GM18873 (cell line): ENCODE results near the gene SUCLG1.
"Not testable (repeated sequence)": the region's sequence is repeated elsewhere in the genome, so short reads cannot be mapped to it uniquely, and the experiment has no call there.

Experiments used
- ATAC-seq: cut with Tn5 transposase; IDR thresholded peaks from one replicate; pipeline ENCODE4 v1.9.1; 2021; ENCODE audit warnings: mild to moderate bottlenecking, moderate library complexity, moderate number of reproducible peaks; ENCODE audit not compliant: unreplicated experiment, low FRiP score

SUCLG1 gene

DNA sequence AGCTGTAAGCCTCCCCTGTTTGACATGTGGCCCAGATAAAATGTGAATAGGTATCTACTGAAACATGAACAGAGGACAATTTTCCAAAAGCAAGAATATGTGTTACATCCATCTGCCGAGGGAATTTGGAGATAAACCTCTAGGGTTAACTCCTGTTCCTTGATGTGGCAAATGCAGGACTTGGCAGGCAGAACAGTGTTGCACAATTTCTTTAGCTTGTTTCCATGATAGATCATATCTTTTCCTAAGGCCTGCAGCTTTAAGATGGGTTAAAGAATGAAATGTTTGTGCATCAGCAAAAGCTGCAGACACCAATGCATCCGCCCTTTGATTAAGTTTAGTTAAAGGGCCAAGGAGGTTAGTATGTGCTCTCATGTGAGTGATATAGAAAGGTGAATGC, 13.3 kb upstream of the SUCLG1 start:
- not testable (repeated sequence) for ATAC-seq

DNA sequence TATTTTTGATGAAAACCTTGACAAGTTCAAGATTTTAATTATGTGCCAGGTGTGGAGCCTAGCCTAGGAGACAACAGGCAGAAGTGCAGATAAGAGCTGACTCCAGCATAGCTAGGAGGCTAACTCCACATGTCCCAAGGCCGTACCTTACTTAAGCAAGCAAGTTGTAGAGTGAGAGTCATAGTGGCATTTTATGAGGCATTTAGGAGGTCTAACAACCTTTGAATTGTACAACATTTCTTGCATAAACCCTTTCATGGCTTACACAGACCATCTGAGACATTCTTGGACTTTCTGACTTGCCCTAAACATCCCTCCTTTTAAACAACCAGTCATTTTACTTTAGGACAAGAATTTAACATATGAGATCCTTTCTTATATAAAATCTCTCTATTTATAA, 8.3 kb upstream of the SUCLG1 start:
- no peak for ATAC-seq

DNA sequence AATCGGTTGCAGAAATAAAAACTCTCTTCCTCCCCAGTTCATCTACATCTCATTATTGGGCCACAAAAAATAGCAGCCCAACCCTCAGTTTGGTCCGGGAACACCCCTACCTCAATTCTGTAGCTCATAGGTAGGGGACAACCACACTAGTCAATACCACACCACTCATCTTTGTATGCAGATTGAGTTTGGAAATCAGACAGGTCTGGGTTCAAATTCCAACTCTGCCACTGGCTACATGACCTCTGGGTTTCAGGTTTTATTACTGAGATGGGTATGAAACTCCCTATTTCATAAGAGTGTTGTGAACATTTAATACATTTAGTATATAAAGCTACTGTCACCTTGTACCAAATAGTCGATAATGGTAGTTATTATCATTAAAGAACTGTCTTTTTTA, 2.2 kb upstream of the SUCLG1 start:
- ATAC-seq, result no peak

DNA sequence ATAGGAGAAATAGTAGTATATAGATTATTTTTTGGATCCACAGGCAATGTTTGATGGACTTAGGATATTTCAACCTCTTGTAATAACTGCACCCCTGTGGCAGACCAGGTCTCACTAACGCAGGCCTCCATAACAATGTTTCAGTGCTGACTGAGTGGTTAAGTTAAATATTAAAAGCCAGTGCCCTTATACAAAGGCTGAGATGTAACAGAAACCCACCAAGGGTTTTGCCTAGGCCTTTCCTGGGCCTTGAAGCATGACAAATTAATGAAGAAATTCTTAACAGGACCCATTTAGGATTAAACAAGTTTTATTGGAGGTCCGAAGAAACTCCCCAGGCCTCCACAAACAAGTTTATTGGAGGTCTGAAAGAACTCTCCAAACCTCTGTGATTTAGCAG, 1.6 kb upstream of the SUCLG1 start:
- no peak for ATAC-seq

DNA sequence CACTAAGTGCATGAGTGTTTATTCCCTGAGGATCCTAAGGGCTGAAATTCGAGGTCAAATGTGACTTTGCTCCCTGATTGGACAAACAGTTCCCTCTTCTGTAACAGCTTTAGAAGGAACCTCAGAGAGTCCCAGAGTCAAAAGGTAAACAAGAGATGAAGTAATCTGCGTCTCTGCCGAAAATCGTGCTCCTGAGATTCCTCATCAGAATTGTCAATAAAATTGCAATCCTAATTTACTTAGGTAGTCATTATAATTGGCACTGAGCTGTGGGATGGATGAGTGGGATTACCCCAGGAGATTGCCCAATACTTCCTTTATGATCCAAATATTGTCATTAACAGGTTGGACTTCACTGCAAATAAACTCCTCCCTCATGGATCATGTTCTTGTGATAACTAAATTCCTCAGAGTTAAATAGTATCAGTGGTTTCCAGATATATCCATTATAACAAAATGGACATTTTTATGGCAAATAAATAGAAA, 907 bp upstream of the SUCLG1 start:
- ATAC-seq, result no peak

DNA sequence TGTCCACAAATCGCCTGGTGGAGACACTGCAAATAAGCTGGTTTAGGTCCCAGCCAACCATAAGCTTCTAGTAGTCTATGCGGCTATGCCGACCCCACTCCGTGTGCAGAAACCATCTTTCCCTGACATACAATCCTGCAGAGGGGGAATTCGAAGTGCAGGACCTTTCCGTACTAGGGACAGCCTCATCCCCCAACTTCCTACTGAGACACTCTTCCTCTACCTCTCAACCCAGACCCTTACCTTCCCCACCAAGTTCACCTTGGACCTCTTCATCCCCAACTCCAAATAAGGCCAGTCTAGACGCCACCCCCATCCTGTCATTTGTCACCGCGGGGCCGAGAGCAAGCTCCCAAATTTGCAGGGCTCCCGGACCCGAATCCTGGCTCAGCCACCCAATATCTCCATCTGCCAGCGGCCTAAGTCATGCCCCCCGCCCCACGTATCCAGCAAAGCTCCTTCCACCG, 496 bp downstream of the SUCLG1 start:
- peak; percentile 8 for ATAC-seq

DNA sequence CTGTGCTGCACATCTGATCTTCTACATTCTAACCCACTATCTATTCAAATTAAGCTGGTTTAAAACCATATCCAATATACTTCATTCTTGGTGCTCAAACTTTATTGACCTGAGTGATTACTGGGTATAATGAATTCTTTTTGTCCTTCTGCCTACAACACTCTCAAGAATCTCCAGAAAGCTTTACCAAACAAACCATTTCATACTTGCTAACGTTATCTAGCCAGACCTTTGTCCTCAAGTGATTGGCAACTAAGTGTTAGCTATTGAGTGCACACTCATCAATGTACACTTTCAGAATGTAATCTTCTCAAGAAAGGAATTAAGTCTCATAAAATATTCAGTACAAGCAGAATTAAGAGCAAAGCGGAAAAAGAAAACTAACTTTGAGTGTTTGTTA, 1.4 kb downstream of the SUCLG1 start:
- no peak for ATAC-seq

DNA sequence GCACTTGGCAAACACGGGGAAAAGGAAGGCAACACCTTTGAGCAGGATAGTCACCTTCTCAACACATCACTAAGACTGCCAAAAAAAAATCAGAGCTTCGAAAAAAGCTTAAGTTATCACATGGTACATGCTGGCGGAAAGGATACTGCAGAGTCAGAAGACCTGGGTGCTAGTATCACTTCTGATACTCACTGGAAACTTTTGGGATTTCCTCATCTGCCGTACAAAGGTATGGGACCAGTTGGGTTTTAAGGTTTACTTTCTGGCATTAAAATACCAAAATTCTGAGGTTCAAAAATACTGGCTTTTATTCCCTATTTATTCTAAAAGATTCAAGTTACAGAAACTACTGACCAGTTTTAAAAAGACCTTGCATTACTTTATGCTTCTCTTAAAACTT, 2.9 kb downstream of the SUCLG1 start:
- no peak for ATAC-seq

DNA sequence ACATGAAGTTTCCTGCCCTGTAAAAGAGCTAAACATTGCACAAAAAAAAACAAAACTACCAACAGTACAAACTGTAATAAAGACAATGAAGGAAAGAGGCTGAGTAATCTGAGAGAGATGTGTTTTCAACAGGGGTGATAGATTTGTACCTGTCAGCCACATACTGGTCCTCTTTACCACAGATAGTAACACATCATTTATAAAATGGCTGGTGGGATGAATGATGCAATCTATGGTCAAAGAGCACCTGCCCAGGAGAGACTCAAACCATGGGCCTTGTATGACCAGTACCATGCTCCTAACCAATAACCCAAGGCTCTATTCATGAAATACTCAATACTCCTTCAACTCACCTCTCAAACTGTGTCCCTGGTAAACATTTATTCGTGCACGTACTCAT, 4.5 kb downstream of the SUCLG1 start:
- ATAC-seq, result no peak

DNA sequence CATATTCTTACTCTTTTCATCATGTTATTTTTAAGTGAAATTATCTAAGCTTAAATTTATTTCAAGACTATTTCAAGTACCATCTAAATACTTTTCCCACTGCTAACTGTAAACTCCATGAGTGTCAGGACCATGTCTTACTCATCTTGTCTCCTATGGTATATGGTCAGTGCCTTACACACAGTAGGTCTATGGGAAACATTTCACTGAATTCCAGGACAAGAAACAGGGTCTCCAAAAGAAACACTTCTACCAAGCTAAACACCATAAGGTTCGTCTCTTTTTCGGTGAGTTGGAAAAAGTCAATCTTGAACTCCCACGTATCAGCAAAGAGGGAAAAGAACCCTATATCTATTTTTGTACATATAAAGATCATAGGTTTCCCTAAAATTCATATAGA, 6.5 kb downstream of the SUCLG1 start:
- no peak for ATAC-seq

DNA sequence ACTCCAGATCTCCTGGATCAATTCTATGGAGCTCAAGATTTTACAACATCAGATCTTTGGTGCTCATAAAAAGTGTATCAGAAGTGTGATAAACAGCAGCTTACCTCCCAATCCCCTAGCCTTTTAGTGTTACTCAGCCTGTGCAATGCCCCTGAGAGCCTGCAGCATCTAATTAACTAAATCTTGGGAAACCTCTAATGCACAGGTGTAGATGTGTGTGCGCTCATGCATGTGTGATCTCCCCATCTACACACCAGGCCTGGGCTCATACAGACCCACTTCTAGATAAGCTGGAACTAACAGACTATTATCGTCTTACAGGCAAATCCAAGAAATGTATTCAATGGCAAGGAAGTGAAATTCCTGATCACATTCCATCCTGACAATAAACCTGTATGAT, 7.5 kb downstream of the SUCLG1 start:
- no peak for ATAC-seq

DNA sequence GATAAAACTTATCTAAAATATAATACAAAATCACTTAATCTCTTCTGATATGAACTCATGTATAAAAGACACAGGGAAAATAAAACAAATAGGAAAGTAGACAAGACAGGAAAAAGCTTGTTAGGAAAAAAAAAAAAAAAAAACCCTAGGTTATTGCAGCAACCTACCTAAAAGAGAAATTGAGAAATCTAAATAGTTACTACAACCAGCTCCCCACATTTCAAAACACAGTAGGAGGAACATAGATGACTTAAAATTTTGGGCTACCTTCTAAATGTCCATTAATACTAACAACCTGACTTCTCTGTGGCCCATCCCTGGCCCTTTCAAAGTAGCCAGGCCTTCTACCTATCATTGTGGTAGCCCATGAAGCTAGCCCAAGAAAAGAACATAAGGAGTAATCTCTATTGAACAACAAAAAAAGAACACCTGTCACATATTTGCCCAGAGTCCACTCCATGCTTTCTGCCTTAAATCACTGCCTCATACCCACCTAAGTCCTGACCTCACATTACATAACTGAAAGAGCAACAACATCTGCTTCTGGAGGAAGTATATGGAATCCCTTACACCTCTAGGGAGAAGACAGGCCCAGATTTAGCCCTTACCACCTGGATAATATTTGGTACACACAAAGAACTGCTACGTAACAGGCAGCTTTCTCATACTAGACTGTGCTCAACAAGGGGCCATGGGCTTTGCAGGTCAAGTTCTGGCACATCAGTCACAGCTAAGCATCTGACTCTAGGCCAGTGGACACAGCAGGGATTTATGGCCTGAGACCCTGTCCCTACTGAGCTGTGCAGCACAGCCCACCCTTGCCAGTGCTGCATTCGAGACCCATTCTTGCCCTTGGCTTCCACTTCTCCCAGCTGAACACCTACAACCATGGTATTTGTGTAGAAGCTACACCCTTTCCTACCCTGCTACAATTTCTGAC, 8.5 kb downstream of the SUCLG1 start:
- no peak for ATAC-seq

DNA sequence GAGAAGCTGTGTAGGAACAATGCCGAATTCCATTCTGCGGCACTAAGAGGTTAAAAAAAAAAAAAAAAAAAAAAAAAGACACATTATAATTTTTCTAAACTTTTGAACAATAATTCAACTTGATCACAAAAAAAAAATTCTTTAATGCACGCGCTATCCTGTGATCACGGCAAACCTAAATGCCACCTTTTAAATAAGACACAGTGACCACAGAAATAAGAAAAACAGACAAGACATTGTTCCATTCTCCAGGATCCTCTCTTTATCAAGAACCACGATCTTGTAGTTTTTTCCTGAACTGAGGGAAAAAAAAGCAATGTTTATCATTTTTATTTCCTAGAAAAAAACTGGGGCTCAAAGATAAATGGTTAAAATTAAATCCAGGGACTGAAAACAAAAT, 9.4 kb downstream of the SUCLG1 start:
- ATAC-seq, result no peak

DNA sequence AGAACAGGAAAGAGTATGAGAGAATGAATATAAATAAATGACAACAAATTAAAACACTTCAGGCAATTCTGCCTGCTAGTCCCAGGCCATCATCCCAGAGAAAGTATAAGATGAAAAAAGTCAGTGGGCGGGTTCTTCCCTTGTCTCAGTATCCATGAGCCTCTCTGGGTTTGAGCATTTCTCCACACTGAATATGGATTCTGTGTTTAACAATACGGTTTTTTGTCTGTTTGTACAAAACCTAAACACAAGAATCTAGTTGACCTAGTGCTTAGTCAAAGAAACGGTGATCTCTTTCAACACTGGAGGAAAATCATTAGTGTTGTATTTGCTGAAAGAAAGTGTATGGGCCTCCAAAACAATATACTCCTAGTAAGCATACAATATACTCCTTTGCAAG, 10.0 kb downstream of the SUCLG1 start:
- ATAC-seq, result no peak

DNA sequence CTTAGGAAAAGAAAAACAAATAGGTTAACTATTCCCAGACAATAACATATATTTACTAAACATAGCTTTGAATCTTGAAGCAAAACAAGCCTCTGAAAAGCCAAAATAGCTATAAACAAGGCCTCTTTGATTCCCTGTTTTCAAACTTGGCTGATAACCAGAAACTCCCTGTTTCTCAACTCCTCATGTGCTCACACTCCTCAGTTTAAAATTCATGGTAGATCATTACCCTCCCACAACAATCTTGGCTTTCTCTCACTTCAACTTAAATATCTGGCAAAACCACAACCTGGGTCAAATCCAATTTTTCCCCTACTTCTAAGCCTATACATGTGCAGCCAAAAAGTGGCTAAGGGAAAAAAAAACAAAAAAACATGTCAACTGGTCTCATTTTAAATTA, 15.6 kb downstream of the SUCLG1 start:
- ATAC-seq, result no peak

DNA sequence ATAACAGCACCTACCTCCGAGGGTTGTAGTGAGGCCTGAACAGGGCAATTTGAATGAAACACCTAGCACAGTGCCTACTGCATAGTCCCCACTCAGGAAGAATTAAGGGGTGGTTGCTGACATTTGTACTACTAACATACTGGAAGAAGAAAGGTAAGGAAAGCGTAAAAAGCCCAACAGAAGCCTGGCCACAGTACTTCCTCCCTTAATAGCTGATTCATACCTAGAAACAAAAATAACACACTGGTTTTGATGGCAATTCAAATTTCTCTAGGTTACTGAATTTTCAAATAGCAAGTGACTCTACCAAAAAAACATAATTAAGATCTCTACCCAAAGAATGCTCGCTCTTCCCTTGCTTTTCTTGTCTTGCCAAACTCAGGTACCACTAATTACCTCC, 16.2 kb downstream of the SUCLG1 start:
- no peak for ATAC-seq

DNA sequence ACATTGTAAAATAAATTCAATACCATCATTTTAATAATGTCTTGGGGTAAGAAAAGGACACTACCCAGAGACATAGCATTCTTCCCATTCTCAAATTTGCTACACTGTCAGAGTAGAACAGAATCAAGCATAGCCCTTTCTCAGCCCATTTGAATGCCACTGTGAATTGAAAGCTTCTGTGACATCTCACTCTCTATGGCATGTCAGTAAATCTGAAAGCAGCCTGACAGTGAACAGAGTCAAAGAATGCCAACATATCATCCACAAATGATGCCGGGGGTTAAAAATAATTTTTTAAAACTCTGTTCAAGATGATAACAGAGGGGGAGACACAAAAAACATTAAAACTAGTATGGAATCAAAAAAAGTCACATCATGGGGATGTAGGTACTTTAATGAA, 17.6 kb downstream of the SUCLG1 start:
- ATAC-seq, result no peak

DNA sequence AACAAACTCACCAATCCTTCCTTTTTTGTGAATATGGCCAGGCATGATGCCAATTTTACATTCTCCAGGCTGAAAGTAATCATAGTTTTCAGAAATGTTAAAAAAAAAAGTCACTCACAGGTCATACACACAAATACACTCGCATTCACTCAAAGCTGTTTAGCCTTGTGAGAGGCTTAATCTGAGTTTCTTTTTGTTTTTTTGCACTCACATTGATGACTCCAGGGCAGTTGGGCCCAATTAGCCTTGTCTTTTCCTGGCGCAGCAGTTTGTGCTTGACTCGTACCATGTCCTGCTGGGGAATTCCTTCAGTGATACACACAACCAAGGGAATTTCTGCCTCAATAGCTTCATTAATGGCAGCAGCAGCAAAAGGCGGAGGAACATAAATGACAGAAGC, 18.0 kb downstream of the SUCLG1 start:
- no peak for ATAC-seq

DNA sequence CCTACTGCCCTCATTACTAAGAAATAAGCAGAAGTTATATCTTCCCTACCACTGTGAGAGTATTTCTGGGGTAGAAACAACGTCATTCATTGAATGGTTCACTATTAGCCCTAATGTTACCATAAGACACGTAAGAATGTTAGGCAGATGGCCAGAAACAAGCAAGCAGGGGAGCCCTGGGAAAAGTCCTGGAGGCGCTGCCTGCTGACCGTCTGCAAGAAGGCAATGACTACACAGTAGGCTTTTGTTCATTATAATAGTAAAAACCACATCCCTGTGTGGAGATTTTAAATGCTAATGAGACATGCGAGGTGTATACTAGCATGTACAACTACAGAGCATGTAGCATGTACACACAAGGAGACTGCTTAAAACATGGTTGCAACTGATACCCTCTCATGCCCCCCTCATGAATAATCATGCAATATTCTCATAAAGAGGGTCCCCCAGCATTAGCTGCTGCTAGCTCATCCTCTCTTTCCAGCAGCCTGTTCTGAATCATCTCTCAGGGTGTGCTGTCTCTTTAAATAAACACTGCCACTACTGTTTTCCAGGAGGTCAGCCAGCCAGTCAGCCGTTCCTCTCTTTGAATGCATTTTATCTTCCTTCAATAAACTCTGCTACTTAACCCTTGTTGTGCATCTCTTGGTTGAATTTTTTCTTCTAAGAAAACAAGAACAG, 23.6 kb downstream of the SUCLG1 start:
- ATAC-seq, result no peak

DNA sequence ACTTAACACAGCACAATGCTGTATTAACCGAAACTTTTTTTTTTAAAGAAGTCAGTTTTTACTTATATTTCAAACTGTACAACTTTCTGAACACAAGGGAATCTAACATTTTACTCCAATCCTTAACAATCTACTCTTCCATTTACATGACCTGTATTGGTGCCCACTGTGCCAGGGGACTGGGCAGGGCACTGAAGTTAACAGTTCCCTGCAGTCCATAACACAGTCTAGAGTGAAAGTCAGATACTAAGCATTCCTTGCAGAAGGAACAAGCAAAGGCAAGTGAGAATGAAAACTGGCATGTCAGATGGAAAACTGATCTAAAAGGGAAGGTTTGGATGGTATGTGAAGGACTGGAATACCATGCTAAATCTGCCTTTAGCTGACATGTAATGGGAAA, 29.8 kb downstream of the SUCLG1 start:
- no peak for ATAC-seq

DNA sequence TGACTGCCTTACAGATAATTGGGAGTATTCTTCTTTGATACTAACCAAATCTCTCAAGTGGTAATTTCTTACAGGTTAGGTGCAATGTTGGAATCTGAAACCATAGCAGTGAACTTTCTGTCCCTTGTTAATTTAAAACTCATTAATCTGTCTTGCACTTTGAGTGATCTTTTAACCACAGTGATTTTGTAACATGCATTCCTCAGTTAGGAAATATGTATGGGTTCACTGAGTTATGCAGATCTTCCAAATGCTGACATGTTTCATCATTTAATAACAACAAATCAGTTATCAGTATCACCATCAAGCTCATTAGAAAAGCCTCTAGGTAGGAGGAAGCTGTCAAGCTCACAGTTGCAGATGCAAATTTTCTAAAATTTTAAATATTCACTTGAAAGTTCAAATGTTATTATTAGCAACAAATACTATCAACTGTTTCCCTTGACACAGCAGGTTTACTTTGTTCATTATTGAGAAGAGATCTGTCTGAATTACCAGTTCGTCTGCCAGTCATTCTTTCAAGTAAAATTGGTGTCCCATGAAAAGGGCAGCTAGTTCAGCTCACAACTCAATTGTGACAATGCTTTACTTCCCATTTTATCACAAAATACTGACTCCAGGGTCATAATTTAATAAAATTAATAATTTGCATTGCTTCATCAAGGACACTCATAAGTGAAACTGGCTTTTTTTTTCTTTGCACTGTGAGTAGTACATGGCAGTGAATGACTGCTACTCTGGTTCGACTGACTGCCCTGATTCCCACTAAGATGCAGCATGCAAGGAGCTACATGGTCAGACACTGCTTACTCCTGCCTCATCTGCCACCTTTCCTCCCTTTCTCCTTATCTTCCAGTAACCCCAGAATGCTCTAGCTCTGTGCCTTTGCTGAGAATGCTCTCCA, 31.6 kb downstream of the SUCLG1 start:
- no peak for ATAC-seq
